Chondrocyte (in vitro differentiated cells): ENCODE data around the gene ZNF429. TPM values are rescaled to one million over a fixed set of nuclear protein-coding genes. Genes with fewer than 3 reads are reported as not detected.

ENCODE experiments used
- DNase-seq: peaks from one replicate; pipeline ENCODE4 v3.0.0; 2021; ENCODE audit warnings: mixed read lengths, low spot score
- H3K27ac Mint-ChIP-seq: one replicate; pipeline ENCODE4 v1.8.0; 2021; ENCODE audit warnings: mild to moderate bottlenecking, moderate library complexity, mixed read lengths; ENCODE audit not compliant: unreplicated experiment
- H3K27me3 Mint-ChIP-seq: 2 replicates; pipeline ENCODE4 v1.8.0; 2021; ENCODE audit warnings: low read depth, mixed read lengths
- H3K36me3 Mint-ChIP-seq: 2 replicates; pipeline ENCODE4 v1.8.0; 2021; ENCODE audit warnings: low read depth, mixed read lengths
- H3K4me1 Mint-ChIP-seq: 2 replicates; pipeline ENCODE4 v1.8.0; 2021; ENCODE audit warnings: low read depth, mild to moderate bottlenecking, mixed read lengths
- H3K4me3 Mint-ChIP-seq: one replicate; pipeline ENCODE4 v1.8.0; 2021; ENCODE audit warnings: mild to moderate bottlenecking, moderate library complexity, mixed read lengths; ENCODE audit not compliant: unreplicated experiment
- H3K9me3 Mint-ChIP-seq: 2 replicates; pipeline ENCODE4 v1.8.0; 2021; ENCODE audit warnings: low read depth, mixed read lengths
- CTCF ChIP-seq: fragments of 200-600 bp; sonication (generic); IDR thresholded peaks from 2 replicates; pipeline ENCODE4 v1.5.0; 2021; ENCODE audit warnings: antibody characterized with exemption, mild to moderate bottlenecking, moderate library complexity
- long read RNA-seq: library from polyadenylated mRNA; stranded (forward); transcript quantifications from one replicate; pipeline ENCODE4 v2.0.0, GENCODE V29; 2021
- total RNA-seq: library from RNA; stranded (reverse); gene quantifications from 3 replicates; pipeline ENCODE4 v1.2.1, GENCODE V29; 2021

The ZNF429 gene
- 6.0 to 13.8 TPM (median 6.7 TPM) in 3 replicates for total RNA-seq
- long read RNA-seq, partial matches to known transcripts: 1 of 13 reads
- long read RNA-seq, other reads (novel, unspliced or antisense): 10 of 13 reads

GRCh38 chr19:21505459-21506451, at the start of gene ZNF429:
ZNF429 (plus strand) TSS chr19:21505602; CDS start chr19:21505772, 170 bp downstream.
- peaks cover 8% of the 10 kb centered on the region for H3K36me3 Mint-ChIP-seq
- peak; percentile 57 for TF ChIP-seq CTCF
- H3K27me3 Mint-ChIP-seq: no peaks in the 10 kb centered on the region
- DNase-seq: no peak
- H3K4me3 Mint-ChIP-seq: peak within 1 kb of the TSS; percentile 100
- H3K9me3 Mint-ChIP-seq: peaks cover 4% of the 10 kb centered on the region
- peaks cover 38% of the 10 kb centered on the region for H3K4me1 Mint-ChIP-seq
- peak within 1 kb of the TSS; percentile 100 for H3K27ac Mint-ChIP-seq

- peaks cover 16% of the 10 kb centered on the region for H3K9me3 Mint-ChIP-seq
- H3K4me1 Mint-ChIP-seq: peaks cover 9% of the 10 kb centered on the region
- H3K4me3 Mint-ChIP-seq: no peak overlapping the region
- no peak for TF ChIP-seq CTCF
- H3K27ac Mint-ChIP-seq: no peak overlapping the region
- peaks cover 6% of the 10 kb centered on the region for H3K36me3 Mint-ChIP-seq
- H3K27me3 Mint-ChIP-seq: no peaks in the 10 kb centered on the region
- no peak for DNase-seq
Observed at GRCh38 chr19:21460686-21461085, 44.7 kb upstream of the ZNF429 start.

GRCh38 chr19:21462540-21462939, 42.9 kb upstream of the ZNF429 start:
- TF ChIP-seq CTCF: no peak
- Mint-ChIP-seq H3K4me3 (no peak overlapping the region), H3K4me1 (peaks cover 9% of the 10 kb centered on the region), H3K36me3 (peaks cover 6% of the 10 kb centered on the region), H3K27ac (no peak overlapping the region), H3K9me3 (peaks cover 10% of the 10 kb centered on the region), H3K27me3 (no peaks in the 10 kb centered on the region)
- no peak for DNase-seq

- no peak for DNase-seq
Observed at GRCh38 chr19:21463449-21464105, 41.8 kb upstream of the ZNF429 start.

More at GRCh38 chr19:21463449-21464105, 41.8 kb upstream of the ZNF429 start:
- Mint-ChIP-seq H3K27me3 (no peaks in the 10 kb centered on the region), H3K4me3 (peak overlapping the region; percentile 92), H3K9me3 (peaks cover 5% of the 10 kb centered on the region), H3K4me1 (peaks cover 9% of the 10 kb centered on the region), H3K27ac (peak overlapping the region; percentile 69), H3K36me3 (peaks cover 2% of the 10 kb centered on the region)
- no peak for TF ChIP-seq CTCF
